Gastrocnemius medialis (tissue), 4 donors: ENCODE results near the gene LSS.
"Not testable (repeated sequence)": the region's sequence is repeated elsewhere in the genome, so short reads cannot be mapped to it uniquely, and the experiment has no call there.

Source experiments
- POLR2A ChIP-seq, 2 donors: fragments of 450-650 bp; IDR thresholded peaks; one replicate each; pipeline ENCODE4 v1.6.1; 2017; ENCODE audit warnings: antibody characterized with exemption in 2 of 2, mild to moderate bottlenecking in 2 of 2, moderate library complexity in 2 of 2
- TF ChIP-seq, protein P1 (sequence below), 5 experiments: fragments of 450-650 bp in 3 of 5; fragments of 200-600 bp in 2 of 5; sonication (generic) in 2 of 5; IDR thresholded peaks in 4 of 5; conservative IDR thresholded peaks in 1 of 5; 1 replicate in 4 of 5; 2 replicates in 1 of 5; pipeline ENCODE4 v1.5.1; 2016 to 2019; ENCODE audit warnings: antibody characterized with exemption in 5 of 5, mild to moderate bottlenecking in 3 of 5, moderate library complexity in 3 of 5

DNA sequence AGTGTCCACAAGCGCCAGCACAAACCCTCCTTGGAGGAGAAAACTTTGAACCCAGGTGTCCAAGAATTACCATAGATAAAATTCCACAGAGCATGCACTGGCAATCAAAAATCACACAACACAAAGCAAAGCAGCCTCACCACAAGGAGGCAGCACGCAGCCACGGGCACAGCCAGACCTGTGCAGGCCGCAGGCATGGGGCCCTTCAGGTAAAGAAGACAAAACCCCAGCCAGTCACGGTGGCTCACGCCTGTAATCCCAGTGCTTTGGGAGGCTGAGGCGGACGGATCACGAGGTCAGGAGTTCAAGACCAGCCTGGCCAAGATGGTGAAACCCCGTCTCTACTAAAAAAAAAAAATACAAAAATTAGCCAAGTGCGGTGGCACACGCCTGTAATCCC is 81.1 kb downstream of the LSS start:
- TF ChIP-seq, protein P1, sequence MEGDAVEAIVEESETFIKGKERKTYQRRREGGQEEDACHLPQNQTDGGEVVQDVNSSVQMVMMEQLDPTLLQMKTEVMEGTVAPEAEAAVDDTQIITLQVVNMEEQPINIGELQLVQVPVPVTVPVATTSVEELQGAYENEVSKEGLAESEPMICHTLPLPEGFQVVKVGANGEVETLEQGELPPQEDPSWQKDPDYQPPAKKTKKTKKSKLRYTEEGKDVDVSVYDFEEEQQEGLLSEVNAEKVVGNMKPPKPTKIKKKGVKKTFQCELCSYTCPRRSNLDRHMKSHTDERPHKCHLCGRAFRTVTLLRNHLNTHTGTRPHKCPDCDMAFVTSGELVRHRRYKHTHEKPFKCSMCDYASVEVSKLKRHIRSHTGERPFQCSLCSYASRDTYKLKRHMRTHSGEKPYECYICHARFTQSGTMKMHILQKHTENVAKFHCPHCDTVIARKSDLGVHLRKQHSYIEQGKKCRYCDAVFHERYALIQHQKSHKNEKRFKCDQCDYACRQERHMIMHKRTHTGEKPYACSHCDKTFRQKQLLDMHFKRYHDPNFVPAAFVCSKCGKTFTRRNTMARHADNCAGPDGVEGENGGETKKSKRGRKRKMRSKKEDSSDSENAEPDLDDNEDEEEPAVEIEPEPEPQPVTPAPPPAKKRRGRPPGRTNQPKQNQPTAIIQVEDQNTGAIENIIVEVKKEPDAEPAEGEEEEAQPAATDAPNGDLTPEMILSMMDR (IDR thresholded peaks at IDR 0.05 in 4 of 5, conservative IDR thresholded peaks at IDR 0.05 in 1 of 5) = peak in 1 of 5 experiments; percentile 12
- not testable (repeated sequence) for TF ChIP-seq POLR2A (IDR thresholded peaks at IDR 0.05)
